ENCODE results near the gene TRMT112. TPM values are rescaled to one million over a fixed set of nuclear protein-coding genes. Genes with fewer than 3 reads are reported as not detected.

The TRMT112 gene
- polyA plus RNA-seq, 2 of the 4 experiments (the other 2 are of a cell fraction) = 363 to 440 TPM

- peak; percentile 42; the same call in 1 of the 2 replicates for TF ChIP-seq POLR2A (IDR thresholded peaks at IDR 0.05; ENCODE audit: low read length)
- no peak for TF ChIP-seq BCL3 (IDR thresholded peaks at IDR 0.05)
- no peak for TF ChIP-seq HOXA7 (CRISPR knock-in tag; IDR thresholded peaks at IDR 0.05)
- TF ChIP-seq NPAS2 (CRISPR knock-in tag; IDR thresholded peaks at IDR 0.05; ENCODE audit: borderline replicate concordance) = peak; percentile 62
- peak; percentile 53 to 56 for TF ChIP-seq RAD21 (conservative IDR thresholded peaks at IDR 0.05 in 1 of 2, IDR thresholded peaks at IDR 0.05 in 1 of 2)
- no peak for TF ChIP-seq CBX8 (IDR thresholded peaks at IDR 0.05)
- TF ChIP-seq CEBPB (IDR thresholded peaks at IDR 0.05) = no peak
- TF ChIP-seq USF2 (IDR thresholded peaks at IDR 0.05) = peak; percentile 67
- TF ChIP-seq RFX5 (IDR thresholded peaks at IDR 0.05) = no peak
- 0 out of 5 replicates have a peak, but pooled peaks have one; percentile 35 to 55 for TF ChIP-seq JUN (IDR thresholded peaks at IDR 0.05)
- peak; percentile 100 for TF ChIP-seq ESRRA (IDR thresholded peaks at IDR 0.05; ENCODE audit: borderline replicate concordance, low read length)
- 0 out of 2 replicates have a peak, but pooled peaks have one; percentile 57 for TF ChIP-seq E2F6 (IDR thresholded peaks at IDR 0.05; ENCODE audit: borderline replicate concordance, low read depth)
- peak; percentile 55; the same call in 1 of the 2 replicates for TF ChIP-seq BHLHE40 (IDR thresholded peaks at IDR 0.05; ENCODE audit: low read depth, low read length)
- TF ChIP-seq MAX (IDR thresholded peaks at IDR 0.05) = peak; percentile 87
- TF ChIP-seq SREBF2 (IDR thresholded peaks at IDR 0.05) = no peak; the same call in 1 of the 2 replicates
- TF ChIP-seq FOSL2 (IDR thresholded peaks at IDR 0.05) = no peak
- TF ChIP-seq FOSL2 (CRISPR knock-in tag; IDR thresholded peaks at IDR 0.05) = peak; percentile 30; the same call in 1 of the 2 replicates
- TF ChIP-seq HOXB5 (CRISPR knock-in tag; IDR thresholded peaks at IDR 0.05) = no peak
- no peak for TF ChIP-seq RNF2 (IDR thresholded peaks at IDR 0.05; ENCODE audit: borderline replicate concordance, low read depth)
- TF ChIP-seq SMC3 (IDR thresholded peaks at IDR 0.05) = peak; percentile 67; the same call in 2 of the 3 replicates
- no peak for TF ChIP-seq HES2 (IDR thresholded peaks at IDR 0.05)
- TF ChIP-seq MYC (IDR thresholded peaks at IDR 0.05; ENCODE audit: borderline replicate concordance, low read length) = 0 out of 2 replicates have a peak, but pooled peaks have one; percentile 25
- TF ChIP-seq FOXS1 (CRISPR knock-in tag; IDR thresholded peaks at IDR 0.05) = no peak
- no peak for TF ChIP-seq ZFP36 (IDR thresholded peaks at IDR 0.05; ENCODE audit: borderline replicate concordance, partially characterized antibody)
- TF ChIP-seq RARB (CRISPR knock-in tag; IDR thresholded peaks at IDR 0.05) = no peak
Measured at GRCh38 chr11:64304316-64305072, 12.9 kb downstream of the TRMT112 start (continued).

GRCh38 chr11:64304032-64304315 lies 13.4 kb downstream of the TRMT112 start:
- Histone ChIP-seq H3K4me2 (peak overlapping the region; percentile 73), H3K9me3 (no peaks in the 10 kb centered on the region), H3K4me3 (peak overlapping the region; percentile 53), H3K4me1 (peaks cover 20% of the 10 kb centered on the region), H3K27ac (peak overlapping the region; percentile 79 to 92)
- no peak for ATAC-seq
- CTCF ChIA-PET = interaction anchor here (1.1 to 20.7 kb wide), 17 partner anchors 9 to 477 kb away, joined by 3 to 996 read pairs (median 41); partner anchors contain the start of genes BAD, CCDC88B, FERMT3 and FKBP2
- no peak for DNase-seq (ENCODE audit: low read depth in 1 of 2, low spot score in 1 of 2)
- POLR2A ChIA-PET = interaction anchor here (0.6 to 2.8 kb wide), 11 partner anchors 14 to 118 kb away, joined by 3 to 34 read pairs (median 6); partner anchors contain the start of genes BAD, GPR137, PPP1R14B and PRDX5
- 56% methylated on average over 5 of the region's 5 CpGs for WGBS (ENCODE audit: missing lambda C conversion rate)
- TF ChIP-seq BHLHE40 (IDR thresholded peaks at IDR 0.05; ENCODE audit: low read depth, low read length) = no peak
- no peak for TF ChIP-seq TP53 (CRISPR knock-in tag; IDR thresholded peaks at IDR 0.05)
- TF ChIP-seq REST (IDR thresholded peaks at IDR 0.05) = no peak
- TF ChIP-seq E2F6 (IDR thresholded peaks at IDR 0.05; ENCODE audit: borderline replicate concordance, low read depth) = no peak
- no peak for TF ChIP-seq ELK1 (IDR thresholded peaks at IDR 0.05; ENCODE audit: low read depth, low read length)
- no peak for TF ChIP-seq RARB (CRISPR knock-in tag; IDR thresholded peaks at IDR 0.05)
- no peak for TF ChIP-seq MAZ (IDR thresholded peaks at IDR 0.05; ENCODE audit: borderline replicate concordance, low read depth, low read length)
- no peak for TF ChIP-seq RAD21 (conservative IDR thresholded peaks at IDR 0.05 in 1 of 2, IDR thresholded peaks at IDR 0.05 in 1 of 2)
- FAIRE-seq = no peak

Data from A549 (cell line).